Glomerular endothelial cell (primary cell): ENCODE results near the gene BAIAP3. TPM values are rescaled to one million over a fixed set of nuclear protein-coding genes. Genes with fewer than 3 reads are reported as not detected.
"Not testable (repeated sequence)": the region's sequence is repeated elsewhere in the genome, so short reads cannot be mapped to it uniquely, and the experiment has no call there.

Experiments used
- DNase-seq: peaks from one replicate; pipeline ENCODE4 v3.0.0-alpha.2; 2011; ENCODE audit warnings: low read depth, low spot score; ENCODE audit errors: extremely low read depth
- total RNA-seq: library from RNA; depleted of rRNA; stranded (reverse); fragments of >200 nt; gene quantifications from 2 replicates; pipeline ENCODE4 v1.2.3, GENCODE V29; 2015

Gene BAIAP3
- total RNA-seq, 1 donor from 2014 or later = 1.1 TPM

GRCh38 chr16:1315081-1316032 is 18.1 kb upstream of the BAIAP3 start:
- no peak for DNase-seq

GRCh38 chr16:1316033-1316405 is 17.4 kb upstream of the BAIAP3 start:
- DNase-seq = no peak

- DNase-seq = no peak
Observed at GRCh38 chr16:1317479-1318267, 15.8 kb upstream of the BAIAP3 start.

DNA sequence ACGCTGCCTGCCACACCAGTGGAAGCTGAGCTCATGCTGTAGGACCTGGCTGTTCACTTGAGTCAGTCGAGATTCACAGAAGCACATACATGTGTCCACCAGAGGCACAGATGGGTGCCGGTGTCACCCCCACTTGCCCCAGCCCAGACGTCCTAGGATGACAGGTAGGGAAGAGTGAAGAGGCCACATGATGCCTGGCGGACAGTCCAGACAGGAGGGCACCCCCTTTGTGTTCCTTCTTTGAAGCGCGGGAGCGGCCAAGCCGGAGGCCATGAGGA is 15.2 kb upstream of the BAIAP3 start:
- no peak for DNase-seq

GRCh38 chr16:1319041-1319440 is 14.4 kb upstream of the BAIAP3 start:
- DNase-seq = no peak

- no peak for DNase-seq
Observed at GRCh38 chr16:1320097-1320496, 13.3 kb upstream of the BAIAP3 start.

DNA sequence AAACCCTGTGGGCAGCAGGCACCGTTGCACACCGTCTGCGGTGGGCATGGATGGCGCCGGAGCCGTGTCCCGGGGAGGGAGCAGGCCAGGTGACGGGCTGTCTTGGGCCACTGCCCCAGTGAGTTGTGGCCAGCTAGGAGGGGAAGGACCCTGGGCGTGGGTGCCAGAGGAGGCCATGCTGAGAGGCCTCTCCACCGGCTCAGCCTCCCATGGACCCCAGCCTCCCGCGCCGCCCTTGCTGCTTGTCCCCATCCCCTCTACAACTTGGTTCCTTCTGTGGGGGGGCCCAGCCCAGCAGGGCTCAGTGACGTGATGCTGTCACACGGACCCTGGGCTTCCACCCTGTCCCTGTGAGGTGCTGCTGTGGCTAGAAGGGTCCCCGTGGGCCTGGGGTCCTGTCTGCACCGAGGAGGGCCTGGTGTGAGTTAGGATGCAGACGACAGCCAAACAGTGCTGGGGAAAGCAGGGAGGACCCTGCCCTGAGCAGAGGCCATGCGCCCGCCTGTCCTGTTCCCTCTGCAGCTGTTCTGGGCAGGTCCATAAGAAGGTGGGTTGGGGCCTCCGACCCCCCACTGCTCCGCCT is 12.7 kb upstream of the BAIAP3 start:
- DNase-seq = no peak

GRCh38 chr16:1322407-1322806 is 11.0 kb upstream of the BAIAP3 start:
- no peak for DNase-seq

DNA sequence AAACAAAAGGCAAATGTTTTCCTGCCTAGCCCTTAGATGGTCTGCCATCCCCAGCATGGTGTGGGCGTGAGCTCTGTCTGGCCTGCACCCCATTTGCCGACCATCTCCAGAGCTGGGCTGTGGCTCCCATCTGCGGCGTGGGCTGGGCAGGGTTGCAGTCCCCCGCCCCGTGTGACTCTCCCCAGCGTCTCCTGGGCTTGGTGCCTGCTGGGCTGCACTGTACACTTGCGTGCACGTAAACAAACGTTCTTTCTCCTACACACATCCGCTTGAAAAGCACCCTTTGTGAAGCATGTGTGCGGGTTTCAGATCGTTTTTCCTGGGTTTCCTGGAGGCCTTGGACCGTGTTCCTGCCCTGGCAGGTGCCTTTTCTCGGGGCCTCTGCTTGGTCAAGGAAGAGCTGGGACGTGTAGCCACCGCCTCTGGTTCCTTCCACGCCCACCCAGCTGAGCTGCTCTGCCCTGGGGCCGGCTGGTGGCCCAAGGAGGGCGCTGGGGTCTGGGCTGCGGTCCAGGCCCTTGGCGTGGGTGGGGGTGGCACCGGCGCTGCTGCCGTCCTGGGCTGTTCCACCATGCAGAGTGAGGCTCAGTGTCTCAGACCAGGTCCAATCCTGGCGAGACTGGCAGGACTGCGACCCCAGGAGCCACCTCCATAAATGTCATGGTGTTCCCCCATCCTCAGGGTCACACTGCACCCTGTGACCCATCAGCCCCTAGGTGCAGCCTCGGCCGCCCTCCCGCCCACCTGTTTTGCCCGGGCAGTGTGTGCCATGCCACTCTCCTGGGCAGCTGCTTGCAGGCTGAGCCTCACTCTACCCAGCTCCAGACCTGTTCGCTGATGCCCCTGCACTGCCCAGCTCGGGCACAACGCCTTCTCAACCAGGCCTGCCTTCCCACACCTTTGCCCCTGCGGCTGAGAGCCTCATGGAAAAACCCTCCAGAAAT is 9.9 kb upstream of the BAIAP3 start:
- no peak for DNase-seq

- no peak for DNase-seq
Observed at GRCh38 chr16:1324286-1324826, 9.1 kb upstream of the BAIAP3 start.

DNA sequence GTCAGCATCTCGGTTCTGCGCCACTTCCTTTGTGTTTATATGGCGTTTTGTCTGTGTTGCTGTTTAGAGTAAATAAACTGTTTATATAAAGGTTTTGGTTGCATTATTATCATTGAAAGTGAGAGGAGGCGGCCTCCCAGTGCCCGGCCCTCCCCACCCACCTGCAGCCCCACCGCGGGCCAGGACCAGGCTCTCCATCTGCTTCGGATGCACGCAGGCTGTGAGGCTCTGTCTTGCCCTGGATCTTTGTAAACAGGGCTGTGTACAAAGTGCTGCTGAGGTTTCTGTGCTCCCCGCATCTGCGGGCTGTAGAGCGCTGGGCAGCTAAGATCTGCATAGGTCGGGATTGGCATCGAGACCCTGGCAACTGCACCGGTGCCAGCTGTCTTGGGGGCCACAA is 8.2 kb upstream of the BAIAP3 start:
- no peak for DNase-seq

DNA sequence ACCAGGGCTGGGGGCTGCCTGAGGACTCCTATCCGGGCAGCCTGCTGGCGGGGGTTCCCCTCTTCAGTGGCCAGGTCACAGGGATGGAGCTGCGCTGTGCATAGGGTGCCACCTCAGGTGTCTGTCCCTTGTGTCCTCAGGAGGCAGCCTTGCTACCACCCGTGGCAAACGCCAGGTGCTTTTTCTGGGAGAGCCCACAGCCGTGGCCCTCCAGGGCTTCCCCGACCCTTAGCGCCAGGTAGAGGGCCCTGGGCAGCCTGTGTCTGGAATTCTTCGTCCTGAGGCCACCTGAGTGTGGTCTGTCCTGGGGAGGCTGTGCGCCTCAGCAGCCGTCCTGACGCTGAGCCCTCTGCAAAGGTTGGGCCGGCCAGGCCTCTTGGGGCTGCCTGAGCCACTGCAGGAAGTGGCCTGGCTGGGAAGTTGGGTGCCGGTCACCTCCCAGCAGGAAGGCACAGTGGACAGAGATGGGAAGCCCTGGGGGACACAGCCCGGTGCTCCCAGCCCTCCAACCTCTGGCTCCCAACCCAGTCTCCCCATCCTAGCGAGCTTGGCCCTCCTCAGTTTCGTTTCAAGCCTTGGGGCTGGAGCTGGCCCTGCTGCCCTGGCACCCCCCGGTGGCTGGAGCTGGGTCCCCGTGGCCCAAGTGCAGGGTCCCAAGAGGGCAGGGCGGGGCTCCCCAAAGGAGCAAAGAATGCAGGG is 7.6 kb upstream of the BAIAP3 start:
- no peak for DNase-seq

DNA sequence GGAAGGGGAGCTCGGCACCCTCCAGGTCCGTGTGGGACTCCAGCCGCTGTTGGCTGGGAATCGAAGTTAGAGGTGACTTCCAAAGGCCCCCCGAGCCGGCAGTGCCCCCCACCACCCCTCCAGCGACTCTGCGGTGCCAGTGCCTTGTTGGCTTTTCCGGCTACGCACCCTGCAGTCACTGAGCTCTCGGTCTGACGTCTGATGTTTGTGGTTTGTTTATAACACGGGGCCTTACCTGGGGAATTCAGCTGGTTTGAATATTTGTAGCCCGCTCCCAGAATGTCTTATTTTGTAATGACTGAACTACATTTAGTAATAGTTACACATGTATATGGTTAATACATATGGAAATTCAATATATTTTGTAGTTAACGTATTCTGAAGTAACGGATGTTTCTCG is 7.1 kb upstream of the BAIAP3 start:
- no peak for DNase-seq

DNA sequence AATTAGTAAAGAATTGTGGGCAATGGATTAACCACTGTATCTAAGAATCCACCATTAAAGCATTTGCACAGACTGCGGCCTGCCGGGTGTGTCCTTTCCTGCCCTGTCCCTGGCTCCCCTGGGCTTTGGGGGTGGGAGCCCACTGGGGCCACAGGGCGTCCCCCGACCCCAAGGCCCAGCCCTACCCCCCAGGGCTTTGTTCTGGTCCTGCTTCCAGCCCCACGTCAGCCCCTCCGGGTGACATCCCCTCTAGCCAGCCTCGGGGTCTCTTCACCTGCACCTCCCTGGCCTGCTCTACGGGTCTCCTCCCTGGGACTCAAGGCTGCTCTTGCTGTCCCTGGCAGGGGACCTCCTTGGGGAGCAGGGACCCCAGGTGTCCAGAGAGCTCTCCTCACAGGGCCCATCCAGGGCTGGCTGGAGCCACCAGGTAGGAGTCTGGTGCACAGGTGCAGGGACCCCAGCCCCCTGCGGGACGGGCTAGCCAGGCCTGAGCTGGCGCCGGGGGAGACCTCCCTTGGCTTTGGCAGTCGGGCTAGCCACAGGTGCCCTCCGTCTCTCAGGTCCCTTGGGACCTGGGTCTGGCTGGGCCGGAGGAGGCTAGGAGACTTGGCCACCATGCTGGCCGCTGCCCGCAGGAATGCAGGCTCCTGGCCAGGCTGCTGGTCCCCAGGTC is 6.4 kb upstream of the BAIAP3 start:
- DNase-seq = no peak

DNA sequence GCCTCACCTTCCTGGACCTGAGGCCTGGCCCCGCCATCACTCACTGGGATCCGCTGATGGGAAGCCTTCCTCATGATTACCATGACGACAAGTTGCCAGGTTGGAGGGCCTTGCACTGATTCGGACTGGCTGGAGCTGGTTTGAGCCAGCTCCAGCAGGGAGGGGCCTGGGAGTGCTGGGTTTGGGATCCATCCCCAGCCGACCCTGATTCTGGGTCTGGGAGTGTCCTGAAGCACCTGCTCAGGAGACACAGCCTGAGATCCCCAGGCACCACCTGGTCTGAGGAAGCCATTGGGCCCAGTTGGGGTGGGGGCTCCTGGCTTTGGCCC is 5.9 kb upstream of the BAIAP3 start:
- DNase-seq = no peak

GRCh38 chr16:1328136-1328535 is 5.3 kb upstream of the BAIAP3 start:
- not testable (repeated sequence) for DNase-seq

DNA sequence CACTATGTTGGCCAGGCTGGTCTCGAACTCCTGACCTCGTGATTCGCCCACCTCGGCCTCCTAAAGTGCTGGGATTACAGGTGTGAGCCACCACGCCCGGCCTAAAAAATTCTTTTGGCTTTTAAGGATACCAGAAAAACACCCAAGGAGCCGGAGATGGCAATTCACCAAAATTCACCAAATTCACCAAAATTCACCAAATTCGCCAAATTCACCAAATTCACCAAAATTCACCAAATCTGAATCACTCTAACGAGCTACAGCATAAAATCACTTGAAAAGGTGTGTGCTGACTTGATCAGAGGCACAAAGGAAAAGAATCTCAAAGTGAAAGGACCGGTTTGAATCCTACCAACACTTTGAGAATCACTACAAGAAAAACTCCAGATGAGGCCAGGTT is 4.5 kb upstream of the BAIAP3 start:
- not testable (repeated sequence) for DNase-seq

- DNase-seq = no peak
Observed at GRCh38 chr16:1330260-1330914, 3.1 kb upstream of the BAIAP3 start.
